Fibroblast of lung (primary cell): ENCODE results near the gene NMNAT3.

Source experiments
- CTCF ChIP-seq, 2 donors: IDR thresholded peaks in 1 of 2; conservative IDR thresholded peaks in 1 of 2; 1 replicate in 1 of 2; 2 replicates in 1 of 2; pipeline ENCODE4 v1.5.1; 2011 to 2012; ENCODE audit warnings: low read length in 2 of 2, control low read depth in 1 of 2, inconsistent platforms in 1 of 2, low read depth in 1 of 2, mild to moderate bottlenecking in 1 of 2
- EZH2 ChIP-seq: IDR thresholded peaks from 2 replicates; pipeline ENCODE4 v1.5.1; 2012; ENCODE audit warnings: low read length, control low read depth, mild to moderate bottlenecking; ENCODE audit errors: missing control alignments

- TF ChIP-seq CTCF (conservative IDR thresholded peaks at IDR 0.05 in 1 of 2, IDR thresholded peaks at IDR 0.05 in 1 of 2; ENCODE audit: low read depth in 1 of 2, low read length in 2 of 2) (no peak), EZH2 (no peak)
Observed at GRCh38 chr3:139588450-139588849, 89.3 kb downstream of the NMNAT3 start.
